Smooth muscle cell (in vitro differentiated cells): ENCODE data around the gene PRSS37. TPM values are rescaled to one million over a fixed set of nuclear protein-coding genes. Genes with fewer than 3 reads are reported as not detected.

Experiments used
- DNase-seq: peaks from one replicate; lab custom pipeline; 2025; ENCODE audit not compliant: unreplicated experiment; lab: John Stamatoyannopoulos, UW
- H2AFZ ChIP-seq: fragments of 200-600 bp; sonication (generic); 2 replicates; pipeline ENCODE4 v1.6.0; 2016; ENCODE audit warnings: antibody characterized with exemption, low read depth, mild to moderate bottlenecking
- H3F3A ChIP-seq: fragments of 200-600 bp; sonication (generic); 2 replicates; pipeline ENCODE4 v1.6.0; 2017; ENCODE audit warnings: antibody characterized with exemption, low read depth
- H3K27ac ChIP-seq: fragments of 200-600 bp; sonication (generic); 2 replicates; pipeline ENCODE4 v1.5.1; 2016; ENCODE audit warnings: low read depth, mild to moderate bottlenecking
- H3K27me3 ChIP-seq: fragments of 200-600 bp; sonication (generic); 2 replicates; pipeline ENCODE4 v1.6.1; 2016; ENCODE audit warnings: low read depth, mild to moderate bottlenecking
- H3K36me3 ChIP-seq: fragments of 200-600 bp; sonication (generic); 2 replicates; pipeline ENCODE4 v1.5.1; 2016; ENCODE audit warnings: low read depth
- H3K4me1 ChIP-seq: fragments of 200-600 bp; sonication (generic); 2 replicates; pipeline ENCODE4 v1.5.1; 2016; ENCODE audit warnings: low read depth
- H3K4me2 ChIP-seq: fragments of 200-600 bp; sonication (generic); 2 replicates; pipeline ENCODE4 v1.6.0; 2016; ENCODE audit warnings: mild to moderate bottlenecking
- H3K4me3 ChIP-seq: fragments of 200-600 bp; sonication (generic); 2 replicates; pipeline ENCODE4 v1.5.1; 2016; ENCODE audit warnings: mild to moderate bottlenecking
- H3K79me2 ChIP-seq: fragments of 200-600 bp; sonication (generic); 2 replicates; pipeline ENCODE4 v1.6.0; 2016; ENCODE audit warnings: low read depth, mild to moderate bottlenecking
- H3K9ac ChIP-seq: fragments of 200-600 bp; sonication (generic); 2 replicates; pipeline ENCODE4 v1.6.0; 2016; ENCODE audit warnings: low read depth
- H3K9me3 ChIP-seq: fragments of 200-600 bp; sonication (generic); replicated peaks from 2 replicates; pipeline ENCODE4 v1.5.1; 2016; ENCODE audit warnings: low read depth
- H4K20me1 ChIP-seq: fragments of 200-600 bp; sonication (generic); 2 replicates; pipeline ENCODE4 v1.6.0; 2016; ENCODE audit warnings: low read depth
- WGBS: methylation state at CpG from one replicate; pipeline ENCODE4 v1.1.7; 2016; ENCODE audit warnings: low lambda C conversion rate; 5-methylcytosine and 5-hydroxymethylcytosine counted together
- polyA plus RNA-seq: library from polyadenylated mRNA; unstranded; fragments of >200 nt; fragmentation: Nextera tagmentation; extraction: Ambion mirVana; gene quantifications from 2 replicates; pipeline ENCODE4 v1.2.1, GENCODE V29; 2016
- total RNA-seq: library from RNA; depleted of rRNA; stranded (reverse); fragments of >200 nt; gene quantifications from 2 replicates; pipeline ENCODE4 v1.2.3, GENCODE V29; 2014
- TF ChIP-seq, protein P1 (sequence below): fragments of 200-600 bp; sonication (generic); IDR thresholded peaks from 2 replicates; pipeline ENCODE4 v1.5.1; 2017; ENCODE audit warnings: borderline replicate concordance, mild to moderate bottlenecking, antibody characterized with exemption; ENCODE audit not compliant: insufficient read depth, poor library complexity, severe bottlenecking

PRSS37 gene
- total and polyA plus RNA-seq, 2 experiments from 2014 or later = not detected

DNA sequence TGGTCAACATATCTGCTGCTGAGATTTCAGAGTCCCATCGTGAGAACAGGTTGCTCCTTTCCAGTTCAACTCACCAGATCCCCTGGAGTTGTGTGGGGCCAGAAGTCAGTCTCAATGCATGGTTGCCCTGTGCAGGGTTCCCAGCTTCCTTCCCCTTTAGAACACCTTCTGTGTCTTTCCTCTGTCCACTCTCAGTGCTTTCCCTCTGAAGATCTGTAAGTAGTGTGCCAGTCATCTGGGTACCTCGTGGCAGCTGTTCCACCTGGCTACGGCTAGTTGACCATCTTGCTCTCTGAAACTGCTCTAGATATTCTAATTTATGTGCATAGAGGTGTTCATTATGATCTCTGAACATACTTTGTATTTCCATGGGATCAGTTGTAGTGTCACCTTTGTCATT is 36.1 kb upstream of the PRSS37 start:
- Histone ChIP-seq H4K20me1 (no peaks in the 10 kb centered on the region), H3K9ac (no peak overlapping the region), H3K4me1 (no peaks in the 10 kb centered on the region), H3F3A (no peaks in the 10 kb centered on the region), H2AFZ (no peak overlapping the region), H3K4me3 (no peak overlapping the region), H3K9me3 (no peaks in the 10 kb centered on the region), H3K4me2 (no peak overlapping the region), H3K36me3 (no peaks in the 10 kb centered on the region), H3K27ac (no peak overlapping the region), H3K27me3 (no peaks in the 10 kb centered on the region), H3K79me2 (no peaks in the 10 kb centered on the region)
- TF ChIP-seq, protein P1, sequence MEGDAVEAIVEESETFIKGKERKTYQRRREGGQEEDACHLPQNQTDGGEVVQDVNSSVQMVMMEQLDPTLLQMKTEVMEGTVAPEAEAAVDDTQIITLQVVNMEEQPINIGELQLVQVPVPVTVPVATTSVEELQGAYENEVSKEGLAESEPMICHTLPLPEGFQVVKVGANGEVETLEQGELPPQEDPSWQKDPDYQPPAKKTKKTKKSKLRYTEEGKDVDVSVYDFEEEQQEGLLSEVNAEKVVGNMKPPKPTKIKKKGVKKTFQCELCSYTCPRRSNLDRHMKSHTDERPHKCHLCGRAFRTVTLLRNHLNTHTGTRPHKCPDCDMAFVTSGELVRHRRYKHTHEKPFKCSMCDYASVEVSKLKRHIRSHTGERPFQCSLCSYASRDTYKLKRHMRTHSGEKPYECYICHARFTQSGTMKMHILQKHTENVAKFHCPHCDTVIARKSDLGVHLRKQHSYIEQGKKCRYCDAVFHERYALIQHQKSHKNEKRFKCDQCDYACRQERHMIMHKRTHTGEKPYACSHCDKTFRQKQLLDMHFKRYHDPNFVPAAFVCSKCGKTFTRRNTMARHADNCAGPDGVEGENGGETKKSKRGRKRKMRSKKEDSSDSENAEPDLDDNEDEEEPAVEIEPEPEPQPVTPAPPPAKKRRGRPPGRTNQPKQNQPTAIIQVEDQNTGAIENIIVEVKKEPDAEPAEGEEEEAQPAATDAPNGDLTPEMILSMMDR = no peak
- 97% methylated on average over 3 of the region's 3 CpGs for WGBS
- no peak for DNase-seq

DNA sequence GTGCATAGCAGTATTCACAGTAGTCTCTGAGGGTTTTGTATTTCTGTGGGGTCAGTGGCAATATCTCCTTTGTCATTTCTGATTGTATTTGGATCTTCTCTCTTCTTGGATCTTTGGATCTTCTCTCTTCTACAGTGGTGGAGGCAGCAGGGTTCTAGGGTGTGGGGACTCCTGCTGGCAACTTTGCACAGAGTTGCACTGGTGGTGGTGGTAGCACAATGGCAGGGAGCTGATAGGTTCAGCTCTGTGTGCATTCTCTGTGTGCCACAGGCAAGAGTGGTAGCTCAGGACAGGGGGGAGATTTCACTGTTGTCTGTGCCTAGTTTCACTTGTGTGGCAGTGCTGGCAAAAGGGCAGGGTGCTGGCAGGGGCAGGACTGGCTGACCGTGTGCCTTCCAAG is 35.1 kb upstream of the PRSS37 start:
- 93% methylated on average over 1 of the region's 1 CpG for whole genome bisulfite sequencing

DNA sequence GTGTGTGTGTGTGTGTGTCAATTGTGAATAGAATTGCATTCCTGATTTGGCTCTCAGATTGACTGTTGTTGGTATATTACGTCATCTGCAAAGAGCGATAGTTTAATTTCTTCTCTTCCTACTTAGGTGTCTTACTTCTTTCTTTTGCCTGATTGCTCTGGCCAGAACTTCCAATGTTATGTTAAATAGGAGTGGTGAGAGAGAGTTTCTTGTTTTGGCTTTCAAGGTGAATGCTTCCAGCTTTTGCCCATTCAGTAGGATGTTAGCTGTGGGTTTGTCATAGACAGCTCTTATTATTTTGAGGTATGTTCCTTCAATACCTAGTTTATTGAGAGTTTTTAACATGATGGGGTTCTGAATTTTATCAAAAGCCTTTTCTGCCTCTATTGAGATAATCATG is 34.2 kb upstream of the PRSS37 start:
- Histone ChIP-seq H3K4me3 (no peak overlapping the region), H2AFZ (no peak overlapping the region), H3K27me3 (no peaks in the 10 kb centered on the region), H3K4me1 (no peaks in the 10 kb centered on the region), H3K27ac (no peak overlapping the region), H3K4me2 (no peak overlapping the region), H3K9me3 (no peaks in the 10 kb centered on the region), H3K79me2 (no peaks in the 10 kb centered on the region), H3K9ac (no peak overlapping the region), H3F3A (no peaks in the 10 kb centered on the region), H3K36me3 (no peaks in the 10 kb centered on the region), H4K20me1 (no peaks in the 10 kb centered on the region)
- WGBS = 85% methylated on average over 2 of the region's 2 CpGs
- TF ChIP-seq, protein P1 = no peak
- DNase-seq = no peak

More for the DNA sequence above, 35.1 kb upstream of the PRSS37 start:
- Histone ChIP-seq H3K4me2 (no peak overlapping the region), H2AFZ (no peak overlapping the region), H3K27ac (no peak overlapping the region), H3K36me3 (no peaks in the 10 kb centered on the region), H3K4me3 (no peak overlapping the region), H3K4me1 (no peaks in the 10 kb centered on the region), H3K79me2 (no peaks in the 10 kb centered on the region), H3K9me3 (no peaks in the 10 kb centered on the region), H3F3A (no peaks in the 10 kb centered on the region), H3K9ac (no peak overlapping the region), H4K20me1 (no peaks in the 10 kb centered on the region), H3K27me3 (no peaks in the 10 kb centered on the region)
- TF ChIP-seq, protein P1 = no peak
- no peak for DNase-seq

DNA sequence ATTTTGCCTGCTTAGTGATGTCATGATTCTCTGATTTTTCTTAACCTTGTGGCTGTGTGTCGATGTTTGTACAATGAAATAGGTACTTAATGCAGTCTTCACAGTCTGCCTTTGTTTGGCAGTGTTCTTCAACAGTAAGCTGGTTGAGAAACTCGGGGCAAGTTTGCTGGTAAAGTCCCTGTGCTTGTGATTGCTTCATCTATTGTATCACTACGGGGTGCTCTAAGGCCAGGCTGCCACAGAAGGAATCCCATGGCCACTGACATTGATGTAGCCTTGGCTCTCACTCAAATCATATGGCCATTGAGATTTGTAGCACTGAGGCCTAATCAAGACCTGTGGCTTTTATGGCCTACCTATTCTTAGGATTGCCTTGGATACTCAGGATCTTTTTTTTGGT is 33.5 kb upstream of the PRSS37 start:
- 75% methylated on average over 3 of the region's 3 CpGs for WGBS

More for the DNA sequence above, 33.5 kb upstream of the PRSS37 start:
- no peak overlapping the region for H2AFZ ChIP-seq
- H3K36me3 ChIP-seq = no peaks in the 10 kb centered on the region
- H3K4me1 ChIP-seq = no peaks in the 10 kb centered on the region
- H3F3A ChIP-seq = no peaks in the 10 kb centered on the region
- H3K4me3 ChIP-seq = no peak overlapping the region
- TF ChIP-seq, protein P1 = no peak
- no peak for DNase-seq
- no peaks in the 10 kb centered on the region for H3K9me3 ChIP-seq
- H3K27ac ChIP-seq = no peak overlapping the region
- H3K9ac ChIP-seq = no peak overlapping the region
- H4K20me1 ChIP-seq = no peaks in the 10 kb centered on the region
- no peak overlapping the region for H3K4me2 ChIP-seq
- H3K79me2 ChIP-seq = no peaks in the 10 kb centered on the region
- H3K27me3 ChIP-seq = no peaks in the 10 kb centered on the region
